HG02973 (cell line): ENCODE results near the gene CLEC10A.
"Not testable (repeated sequence)": the region's sequence is repeated elsewhere in the genome, so short reads cannot be mapped to it uniquely, and the experiment has no call there.

Experiments
- ATAC-seq: cut with Tn5 transposase; IDR thresholded peaks from one replicate; pipeline ENCODE4 v1.9.1; 2021; ENCODE audit warnings: moderate library complexity; ENCODE audit not compliant: unreplicated experiment

CLEC10A gene

GRCh38 chr17:7079581-7080455, at the start of gene CLEC10A:
TSS of gene CLEC10A (minus strand) at chr17:7080251. CDS start at chr17:7078812, 1,439 bp downstream.
- ATAC-seq: no peak

- no peak for ATAC-seq
Observed at GRCh38 chr17:7129311-7129710, 49.3 kb upstream of the CLEC10A start.

- ATAC-seq: no peak
Observed at GRCh38 chr17:7128160-7128559, 48.1 kb upstream of the CLEC10A start.

GRCh38 chr17:7127501-7127900, 47.5 kb upstream of the CLEC10A start:
- not testable (repeated sequence) for ATAC-seq

- not testable (repeated sequence) for ATAC-seq
Observed at GRCh38 chr17:7126386-7126785, 46.3 kb upstream of the CLEC10A start.

GRCh38 chr17:7124923-7125322, 44.9 kb upstream of the CLEC10A start:
- no peak for ATAC-seq

DNA sequence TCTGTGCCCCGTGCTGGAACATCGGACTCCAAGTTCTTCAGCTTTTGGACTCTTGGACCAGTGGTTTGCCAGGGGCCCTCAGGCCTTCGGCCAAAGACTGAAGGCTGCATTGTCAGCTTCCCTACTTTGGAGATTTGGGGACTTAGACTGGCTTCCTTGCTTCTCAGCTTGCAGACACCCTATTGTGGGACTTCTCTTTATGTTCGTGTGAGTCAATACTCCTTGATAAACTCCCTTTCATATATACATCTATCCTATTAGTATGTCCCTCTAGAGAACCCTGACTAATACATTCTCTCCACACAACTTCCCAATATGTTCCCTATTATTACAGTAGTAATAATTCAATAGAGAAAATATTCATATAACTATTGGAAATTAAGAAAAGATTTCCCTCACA, 43.8 kb upstream of the CLEC10A start:
- ATAC-seq: no peak

- no peak for ATAC-seq
Observed at GRCh38 chr17:7122381-7122780, 42.3 kb upstream of the CLEC10A start.

GRCh38 chr17:7120635-7121034, 40.6 kb upstream of the CLEC10A start:
- not testable (repeated sequence) for ATAC-seq

- ATAC-seq: no peak
Observed at GRCh38 chr17:7120123-7120522, 40.1 kb upstream of the CLEC10A start.

- ATAC-seq: no peak
Observed at GRCh38 chr17:7119314-7119713, 39.3 kb upstream of the CLEC10A start.

DNA sequence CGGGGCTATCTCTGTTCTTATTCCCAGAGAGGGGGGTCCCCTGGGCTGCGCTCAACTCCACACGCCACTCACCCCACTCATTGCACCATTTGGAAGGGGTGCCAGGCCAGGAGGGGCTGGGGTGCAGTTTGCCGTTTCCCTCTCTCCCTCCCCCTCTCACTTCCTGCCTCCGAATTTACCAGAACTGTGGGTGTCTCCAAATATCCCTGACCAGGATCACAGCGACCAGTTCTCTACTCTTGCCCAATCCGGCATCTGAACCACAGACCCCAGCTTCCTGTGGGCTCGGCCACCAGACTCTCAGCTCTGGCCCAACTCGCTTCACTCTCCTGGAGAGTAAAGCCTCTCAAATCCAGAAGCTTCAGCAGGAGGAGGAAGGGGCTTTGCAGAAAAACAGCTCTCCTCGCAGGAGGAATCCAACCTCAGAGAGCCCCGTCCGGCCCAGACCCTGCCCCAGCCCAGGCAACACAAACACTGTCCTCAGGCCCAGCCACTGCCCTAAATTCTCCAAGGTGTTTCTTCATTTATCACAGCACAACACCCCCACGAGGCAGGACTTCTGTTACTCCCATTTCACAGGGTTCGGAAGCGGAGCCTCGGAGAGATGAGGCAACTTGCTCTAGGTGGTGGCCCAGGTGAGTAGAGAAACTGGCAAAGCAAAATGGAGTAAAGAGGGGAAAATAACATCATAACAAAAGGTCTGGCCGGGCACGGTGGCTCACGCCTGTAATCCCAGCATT, 35.0 kb upstream of the CLEC10A start:
- no peak for ATAC-seq

GRCh38 chr17:7114241-7114874, 34.3 kb upstream of the CLEC10A start, which contains the start of gene ASGR2:
TSS of gene ASGR2 (minus strand) at chr17:7114822. CDS start at chr17:7114240, 582 bp downstream.
- ATAC-seq: no peak

GRCh38 chr17:7113273-7114071, 33.4 kb upstream of the CLEC10A start:
- no peak for ATAC-seq

DNA sequence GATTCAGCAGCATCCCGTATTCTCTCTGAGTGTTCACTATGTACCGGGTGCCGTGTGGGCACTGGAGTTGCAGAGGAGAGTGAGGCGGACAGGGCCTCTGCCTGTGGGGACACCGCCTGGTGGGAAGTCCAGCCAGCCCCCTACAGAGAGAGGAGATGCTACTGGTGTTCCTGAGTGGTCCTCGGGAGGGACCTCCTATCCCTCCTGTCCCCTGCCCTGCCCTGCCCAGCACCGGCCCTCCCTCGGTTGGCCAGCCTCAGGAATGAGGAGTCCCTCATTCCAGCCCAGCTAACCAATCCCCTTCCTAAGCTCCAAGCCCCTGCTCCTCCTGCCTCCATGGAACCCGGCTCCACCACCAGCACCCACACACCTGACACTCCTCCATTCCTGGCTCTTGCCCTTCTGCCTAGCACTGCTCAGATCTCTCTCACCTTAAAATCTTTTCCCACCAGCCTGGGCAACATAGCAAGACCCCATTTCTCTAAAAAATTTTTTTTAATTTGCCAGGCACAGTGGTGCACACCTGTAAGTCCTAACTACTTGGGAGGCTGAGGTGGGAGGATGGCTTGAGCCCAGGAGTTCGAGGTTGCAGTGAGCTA, 32.6 kb upstream of the CLEC10A start:
- no peak for ATAC-seq

DNA sequence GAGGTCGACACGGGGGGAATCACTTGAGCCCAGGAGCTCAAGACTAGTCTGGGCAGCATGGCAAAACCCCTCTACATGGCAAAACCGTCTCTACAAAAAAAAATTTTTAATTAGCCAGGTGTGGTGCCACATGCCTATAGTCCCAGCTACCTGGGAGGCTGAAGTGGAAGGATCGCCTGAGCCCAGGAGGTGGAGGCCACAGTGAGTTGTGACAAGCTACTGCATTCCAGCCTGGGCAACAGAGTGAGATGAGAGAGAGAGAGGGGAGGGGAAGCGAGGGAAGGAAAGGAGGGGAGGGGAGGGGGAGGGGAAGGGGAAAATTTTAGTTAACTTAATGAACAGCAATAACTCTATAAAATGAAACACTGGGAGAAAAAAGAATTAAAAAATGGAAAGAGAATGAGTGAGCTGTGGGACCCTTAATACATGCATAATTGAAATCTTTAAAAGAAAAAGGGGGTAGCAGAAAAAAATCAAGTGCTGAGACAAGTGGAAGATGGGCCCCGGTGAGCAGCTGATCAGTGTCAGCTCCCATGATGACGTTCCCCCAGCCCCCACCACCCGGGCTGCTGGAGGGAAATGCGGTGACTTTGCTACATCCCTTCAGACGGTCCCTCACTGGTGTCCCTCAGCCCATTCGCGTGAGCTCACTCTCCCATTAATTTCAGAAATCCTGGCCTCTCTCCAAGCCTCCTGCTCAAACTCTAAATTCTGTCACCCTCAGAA, 31.9 kb upstream of the CLEC10A start:
- ATAC-seq: no peak

DNA sequence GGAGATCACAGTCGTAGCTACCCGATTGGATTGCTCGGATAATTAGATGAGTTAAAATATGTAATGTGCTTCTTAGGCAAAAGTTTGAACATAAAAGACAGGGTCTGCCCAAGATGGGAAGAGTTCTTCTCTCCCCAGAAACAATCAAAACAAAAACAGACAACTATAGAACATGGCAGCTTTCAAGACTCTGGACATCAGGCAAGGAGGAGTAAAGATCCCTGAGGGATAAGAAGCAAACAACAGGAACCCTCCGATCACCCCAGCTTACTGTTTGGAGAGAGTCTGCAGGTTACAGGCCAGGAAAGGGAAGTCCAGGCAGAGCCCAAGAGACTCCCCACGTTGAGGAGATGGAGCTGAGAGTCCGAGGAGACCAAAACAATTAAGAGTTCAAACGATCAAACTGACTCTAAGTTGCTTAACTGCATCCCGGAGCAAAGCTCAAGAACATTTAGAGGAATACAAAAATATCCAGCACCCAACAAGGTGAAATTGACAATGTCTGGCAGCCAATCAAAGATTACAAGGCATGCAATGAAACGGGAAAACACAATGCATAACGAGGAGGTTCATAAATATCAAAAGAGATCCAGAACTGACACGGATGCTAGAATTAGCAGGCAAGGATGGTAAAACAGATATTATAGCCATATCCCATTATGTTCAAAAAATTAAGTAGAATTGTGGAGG, 30.7 kb upstream of the CLEC10A start:
- ATAC-seq: no peak

GRCh38 chr17:7109461-7110322, 29.6 kb upstream of the CLEC10A start:
- no peak for ATAC-seq
